SK-N-SH treated with all-trans-retinoic acid at 6 μM for 48 hours (cell line): ENCODE results near the gene ODAM.

Experiments
- ATAC-seq: fragments of 200-7000 bp; cut with Tn5 transposase; 3 replicates; pipeline ENCODE4 v1.9.1; 2020; ENCODE audit warnings: mild to moderate bottlenecking, moderate library complexity
- ARNTL ChIP-seq: fragments of 450-650 bp; formaldehyde crosslinking; IDR thresholded peaks from 2 replicates; pipeline ENCODE4 v1.5.0; 2020; ENCODE audit warnings: low read depth, mild to moderate bottlenecking, moderate library complexity, borderline replicate concordance
- BACH2 ChIP-seq: fragments of 250-450 bp; sonication (Bioruptor Pico); IDR thresholded peaks from 2 replicates; pipeline ENCODE4 v1.9.0; 2021; ENCODE audit warnings: mild to moderate bottlenecking, borderline replicate concordance
- CSDC2 ChIP-seq: fragments of 250-450 bp; sonication (Bioruptor Pico); IDR thresholded peaks from 2 replicates; pipeline ENCODE4 v1.5.0; 2020; ENCODE audit warnings: mild to moderate bottlenecking, moderate library complexity
- CSRNP3 ChIP-seq: fragments of 250-450 bp; sonication (Bioruptor Pico); IDR thresholded peaks from 2 replicates; pipeline ENCODE4 v1.5.1; 2021; ENCODE audit warnings: mild to moderate bottlenecking, moderate library complexity
- ESRRG ChIP-seq: fragments of 250-450 bp; sonication (Bioruptor Pico); IDR thresholded peaks from 2 replicates; pipeline ENCODE4 v1.6.1; 2021; ENCODE audit warnings: mild to moderate bottlenecking
- GLIS3 ChIP-seq: fragments of 250-450 bp; sonication (Bioruptor Pico); IDR thresholded peaks from 2 replicates; pipeline ENCODE4 v1.5.0; 2020; ENCODE audit warnings: mild to moderate bottlenecking, moderate library complexity
- ISL1 ChIP-seq: fragments of 250-450 bp; sonication (Bioruptor Pico); IDR thresholded peaks from 2 replicates; pipeline ENCODE4 v2.1.2; 2022; ENCODE audit warnings: mild to moderate bottlenecking, moderate library complexity
- OSR1 ChIP-seq: fragments of 250-450 bp; sonication (Bioruptor Pico); IDR thresholded peaks from 2 replicates; pipeline ENCODE4 v1.8.0; 2022; ENCODE audit warnings: moderate library complexity, mild to moderate bottlenecking, inconsistent platforms
- POU6F1 ChIP-seq: fragments of 250-450 bp; sonication (Bioruptor Pico); IDR thresholded peaks from 2 replicates; pipeline ENCODE4 v1.8.0; 2021; ENCODE audit warnings: low read depth, mild to moderate bottlenecking, moderate library complexity, borderline replicate concordance
- PPARA ChIP-seq: fragments of 250-450 bp; sonication (Bioruptor Pico); IDR thresholded peaks from 2 replicates; pipeline ENCODE4 v1.5.0; 2020; ENCODE audit warnings: mild to moderate bottlenecking, borderline replicate concordance
- RARB ChIP-seq: fragments of 250-450 bp; sonication (Bioruptor Pico); IDR thresholded peaks from 2 replicates; pipeline ENCODE4 v1.8.0; 2021; ENCODE audit warnings: mild to moderate bottlenecking, moderate library complexity
- SNAI2 ChIP-seq: fragments of 250-450 bp; sonication (Bioruptor Pico); IDR thresholded peaks from 2 replicates; pipeline ENCODE4 v1.5.0; 2020; ENCODE audit warnings: mild to moderate bottlenecking, moderate library complexity
- TCF4 ChIP-seq: fragments of 250-450 bp; sonication (Bioruptor Pico); IDR thresholded peaks from 2 replicates; pipeline ENCODE4 v1.8.0; 2021; ENCODE audit warnings: mild to moderate bottlenecking, moderate library complexity, borderline replicate concordance
- TOX ChIP-seq: fragments of 250-450 bp; sonication (Bioruptor Pico); IDR thresholded peaks from 2 replicates; pipeline ENCODE4 v1.8.0; 2021; ENCODE audit warnings: mild to moderate bottlenecking, moderate library complexity, borderline replicate concordance
- TSHZ2 ChIP-seq: fragments of 250-450 bp; sonication (Bioruptor Pico); IDR thresholded peaks from 2 replicates; pipeline ENCODE4 v1.5.0; 2020; ENCODE audit warnings: mild to moderate bottlenecking, moderate library complexity
- ZC3H10 ChIP-seq: fragments of 250-450 bp; sonication (Bioruptor Pico); IDR thresholded peaks from 2 replicates; pipeline ENCODE4 v1.5.1; 2021; ENCODE audit warnings: mild to moderate bottlenecking, moderate library complexity
- ZFP3 ChIP-seq: fragments of 250-450 bp; sonication (Bioruptor Pico); IDR thresholded peaks from 2 replicates; pipeline ENCODE4 v1.5.0; 2020; ENCODE audit warnings: mild to moderate bottlenecking, moderate library complexity
- ZFP30 ChIP-seq: fragments of 450-650 bp; formaldehyde crosslinking; IDR thresholded peaks from 2 replicates; pipeline ENCODE4 v1.5.0; 2022; ENCODE audit warnings: mild to moderate bottlenecking, moderate library complexity
- ZNF565 ChIP-seq: fragments of 450-650 bp; formaldehyde crosslinking; conservative IDR thresholded peaks from 2 replicates; pipeline ENCODE4 v1.5.0; 2020; ENCODE audit warnings: low read depth, mild to moderate bottlenecking, moderate library complexity
- ZNF70 ChIP-seq: fragments of 450-650 bp; formaldehyde crosslinking; IDR thresholded peaks from 2 replicates; pipeline ENCODE4 v1.5.0; 2020; ENCODE audit warnings: mild to moderate bottlenecking, moderate library complexity
- ZNF8 ChIP-seq: fragments of 450-650 bp; formaldehyde crosslinking; IDR thresholded peaks from 2 replicates; pipeline ENCODE4 v1.5.0; 2020; ENCODE audit warnings: mild to moderate bottlenecking, moderate library complexity
- TF ChIP-seq, protein P1 (sequence below): fragments of 250-450 bp; sonication (Bioruptor Pico); IDR thresholded peaks from 2 replicates; pipeline ENCODE4 v1.8.0; 2020; ENCODE audit warnings: mild to moderate bottlenecking, moderate library complexity, borderline replicate concordance
- TF ChIP-seq, protein P2 (sequence below): fragments of 250-450 bp; sonication (Bioruptor Pico); IDR thresholded peaks from 2 replicates; pipeline ENCODE4 v1.5.1; 2020; ENCODE audit warnings: low read depth, mild to moderate bottlenecking, moderate library complexity

The ODAM gene

GRCh38 chr4:70177090-70177489 lies 18.4 kb upstream of the ODAM start:
- no peak for TF ChIP-seq ZC3H10 (CRISPR knock-in tag)
- TF ChIP-seq TOX (CRISPR knock-in tag): no peak
- no peak for TF ChIP-seq OSR1 (CRISPR knock-in tag)
- TF ChIP-seq ZFP3 (CRISPR knock-in tag): no peak
- TF ChIP-seq ZFP30 (CRISPR knock-in tag): no peak
- TF ChIP-seq SNAI2 (CRISPR knock-in tag): no peak
- no peak for TF ChIP-seq POU6F1 (CRISPR knock-in tag)
- TF ChIP-seq, protein P1, sequence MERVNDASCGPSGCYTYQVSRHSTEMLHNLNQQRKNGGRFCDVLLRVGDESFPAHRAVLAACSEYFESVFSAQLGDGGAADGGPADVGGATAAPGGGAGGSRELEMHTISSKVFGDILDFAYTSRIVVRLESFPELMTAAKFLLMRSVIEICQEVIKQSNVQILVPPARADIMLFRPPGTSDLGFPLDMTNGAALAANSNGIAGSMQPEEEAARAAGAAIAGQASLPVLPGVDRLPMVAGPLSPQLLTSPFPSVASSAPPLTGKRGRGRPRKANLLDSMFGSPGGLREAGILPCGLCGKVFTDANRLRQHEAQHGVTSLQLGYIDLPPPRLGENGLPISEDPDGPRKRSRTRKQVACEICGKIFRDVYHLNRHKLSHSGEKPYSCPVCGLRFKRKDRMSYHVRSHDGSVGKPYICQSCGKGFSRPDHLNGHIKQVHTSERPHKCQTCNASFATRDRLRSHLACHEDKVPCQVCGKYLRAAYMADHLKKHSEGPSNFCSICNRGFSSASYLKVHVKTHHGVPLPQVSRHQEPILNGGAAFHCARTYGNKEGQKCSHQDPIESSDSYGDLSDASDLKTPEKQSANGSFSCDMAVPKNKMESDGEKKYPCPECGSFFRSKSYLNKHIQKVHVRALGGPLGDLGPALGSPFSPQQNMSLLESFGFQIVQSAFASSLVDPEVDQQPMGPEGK (CRISPR knock-in tag): no peak
- no peak for TF ChIP-seq RARB (CRISPR knock-in tag)
- TF ChIP-seq GLIS3 (CRISPR knock-in tag): no peak
- no peak for TF ChIP-seq ISL1 (CRISPR knock-in tag)
- TF ChIP-seq ARNTL: no peak
- TF ChIP-seq BACH2 (CRISPR knock-in tag): no peak
- no peak for TF ChIP-seq PPARA (CRISPR knock-in tag)
- no peak for TF ChIP-seq CSDC2 (CRISPR knock-in tag)
- no peak for TF ChIP-seq ZNF70
- TF ChIP-seq ESRRG (CRISPR knock-in tag): no peak
- TF ChIP-seq ZNF8 (CRISPR knock-in tag): no peak
- no peak for TF ChIP-seq ZNF565 (CRISPR knock-in tag)
- no peak for TF ChIP-seq TCF4 (CRISPR knock-in tag)
- ATAC-seq: no peak

DNA sequence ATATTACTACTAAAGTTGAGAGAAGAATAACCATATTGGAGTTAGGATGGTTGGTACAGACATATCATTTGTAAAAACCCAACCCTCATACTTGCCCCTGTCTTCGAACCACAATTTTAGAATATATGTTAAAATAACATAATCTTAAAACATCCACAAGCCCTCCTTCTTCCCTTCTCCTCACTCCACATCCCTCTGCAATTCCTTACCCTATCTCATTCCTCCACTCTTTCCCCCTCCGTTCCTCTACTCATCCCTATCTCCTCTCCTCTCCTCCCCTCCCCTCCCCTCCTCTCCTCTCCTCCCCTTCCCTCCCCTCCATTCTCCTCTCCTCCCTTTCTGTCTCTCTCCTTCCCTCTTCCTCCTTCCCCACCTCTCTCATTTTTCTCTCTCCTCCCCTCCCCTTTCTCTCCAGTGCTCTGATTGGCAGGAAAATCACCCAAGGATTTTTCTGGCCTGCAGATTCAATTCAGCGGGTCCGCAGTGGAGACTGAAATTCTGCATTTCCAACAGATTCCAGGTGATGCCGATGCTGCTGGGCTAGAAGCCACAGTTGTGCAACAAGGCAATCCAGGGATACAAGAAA lies 17.4 kb upstream of the ODAM start:
- TF ChIP-seq TOX (CRISPR knock-in tag) (no peak), BACH2 (CRISPR knock-in tag) (no peak)
- TF ChIP-seq, protein P2, sequence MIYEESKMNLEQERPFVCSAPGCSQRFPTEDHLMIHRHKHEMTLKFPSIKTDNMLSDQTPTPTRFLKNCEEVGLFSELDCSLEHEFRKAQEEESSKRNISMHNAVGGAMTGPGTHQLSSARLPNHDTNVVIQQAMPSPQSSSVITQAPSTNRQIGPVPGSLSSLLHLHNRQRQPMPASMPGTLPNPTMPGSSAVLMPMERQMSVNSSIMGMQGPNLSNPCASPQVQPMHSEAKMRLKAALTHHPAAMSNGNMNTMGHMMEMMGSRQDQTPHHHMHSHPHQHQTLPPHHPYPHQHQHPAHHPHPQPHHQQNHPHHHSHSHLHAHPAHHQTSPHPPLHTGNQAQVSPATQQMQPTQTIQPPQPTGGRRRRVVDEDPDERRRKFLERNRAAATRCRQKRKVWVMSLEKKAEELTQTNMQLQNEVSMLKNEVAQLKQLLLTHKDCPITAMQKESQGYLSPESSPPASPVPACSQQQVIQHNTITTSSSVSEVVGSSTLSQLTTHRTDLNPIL (CRISPR knock-in tag): no peak
- TF ChIP-seq, all 23 proteins: peak for 0
- no peak for ATAC-seq

GRCh38 chr4:70179811-70180210 lies 15.7 kb upstream of the ODAM start:
- ATAC-seq: no peak
- TF ChIP-seq ZNF70: no peak
- TF ChIP-seq TOX (CRISPR knock-in tag): no peak
- TF ChIP-seq GLIS3 (CRISPR knock-in tag): no peak
- TF ChIP-seq ISL1 (CRISPR knock-in tag): no peak
- no peak for TF ChIP-seq CSRNP3 (CRISPR knock-in tag)
- TF ChIP-seq, protein P1 (CRISPR knock-in tag): no peak
- TF ChIP-seq ESRRG (CRISPR knock-in tag): no peak
- TF ChIP-seq, protein P2 (CRISPR knock-in tag): no peak
- TF ChIP-seq BACH2 (CRISPR knock-in tag): no peak
- TF ChIP-seq PPARA (CRISPR knock-in tag): no peak
- no peak for TF ChIP-seq ZNF8 (CRISPR knock-in tag)
- no peak for TF ChIP-seq POU6F1 (CRISPR knock-in tag)
- TF ChIP-seq CSDC2 (CRISPR knock-in tag): no peak
- TF ChIP-seq ZFP3 (CRISPR knock-in tag): no peak
- no peak for TF ChIP-seq TSHZ2 (CRISPR knock-in tag)
